ENCODE data around the gene MEIS2. TPM values are rescaled to one million over a fixed set of nuclear protein-coding genes. Genes with fewer than 3 reads are reported as not detected.

Gene MEIS2
- total and polyA plus RNA-seq, 2 of the 13 experiments (the other 11 are each of a cell fraction or from before 2014, with no cell fraction given), result 10.7 to 12.4 TPM

DNA sequence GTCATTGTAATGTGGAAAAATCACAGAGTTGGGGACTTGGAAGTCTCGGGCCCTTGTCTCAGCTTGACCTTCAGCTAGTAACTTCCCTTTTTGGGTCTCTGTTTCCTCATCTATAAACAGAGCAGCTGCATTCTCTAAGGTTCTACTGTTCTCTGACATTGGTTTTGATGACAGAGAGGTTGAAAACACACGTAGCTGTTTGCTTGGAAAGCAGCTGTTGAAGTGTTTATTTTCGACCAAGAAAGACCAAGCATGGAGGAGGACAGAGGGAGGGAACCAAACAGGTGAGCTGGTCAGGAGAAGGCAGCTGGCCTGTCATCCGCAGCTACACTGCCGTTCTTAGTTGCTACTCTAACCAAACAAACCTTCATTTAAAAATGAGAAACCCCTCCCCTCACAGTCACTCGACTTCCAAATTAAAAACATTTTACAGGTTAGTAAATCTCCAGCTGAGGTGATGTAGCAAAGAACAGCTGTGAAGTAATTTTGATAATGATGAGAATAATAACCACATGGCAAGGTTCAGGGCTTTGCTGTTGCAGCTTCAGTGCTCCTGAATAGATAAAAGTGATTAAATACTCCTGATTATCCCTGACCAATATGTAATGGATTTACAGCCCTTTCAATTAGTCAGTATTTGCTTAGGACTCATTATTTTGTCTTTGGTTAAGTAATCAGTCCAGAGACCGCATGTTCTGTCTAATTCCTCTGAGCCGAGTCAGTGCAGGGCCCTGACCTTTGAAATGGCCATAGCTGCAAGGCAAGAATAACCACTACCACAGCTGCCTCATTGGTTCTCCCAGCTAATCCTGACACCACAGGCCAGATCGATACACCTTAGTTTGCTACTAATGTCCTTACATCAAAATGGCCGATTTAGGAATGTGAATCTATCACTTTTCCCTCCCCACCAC is 65.3 kb downstream of the MEIS2 start (continued):
- TF ChIP-seq ZBTB40 (IDR thresholded peaks at IDR 0.05) (no peak), ZBTB40 (CRISPR knock-in tag; IDR thresholded peaks at IDR 0.05) (no peak), FOXO4 (CRISPR knock-in tag; conservative IDR thresholded peaks at IDR 0.05) (no peak), SMAD1 (CRISPR knock-in tag; IDR thresholded peaks at IDR 0.05; ENCODE audit: borderline replicate concordance, low read depth) (no peak), MTF1 (CRISPR knock-in tag; IDR thresholded peaks at IDR 0.05) (no peak), FOXA1 (IDR thresholded peaks at IDR 0.05) (no peak), FOXA1 (CRISPR knock-in tag; IDR thresholded peaks at IDR 0.05) (no peak), PCBP2 (optimal IDR thresholded peaks at IDR 0.05; ENCODE audit: low read depth, low read length, poor library complexity, severe bottlenecking) (no peak), ZNF546 (CRISPR knock-in tag; conservative IDR thresholded peaks at IDR 0.05) (no peak), RBAK (CRISPR knock-in tag; IDR thresholded peaks at IDR 0.05) (no peak), ZBTB7B (CRISPR knock-in tag; IDR thresholded peaks at IDR 0.05) (no peak), ZNF7 (CRISPR knock-in tag; IDR thresholded peaks at IDR 0.05) (no peak), TFE3 (CRISPR knock-in tag; IDR thresholded peaks at IDR 0.05) (no peak)
- TF ChIP-seq, protein P1, sequence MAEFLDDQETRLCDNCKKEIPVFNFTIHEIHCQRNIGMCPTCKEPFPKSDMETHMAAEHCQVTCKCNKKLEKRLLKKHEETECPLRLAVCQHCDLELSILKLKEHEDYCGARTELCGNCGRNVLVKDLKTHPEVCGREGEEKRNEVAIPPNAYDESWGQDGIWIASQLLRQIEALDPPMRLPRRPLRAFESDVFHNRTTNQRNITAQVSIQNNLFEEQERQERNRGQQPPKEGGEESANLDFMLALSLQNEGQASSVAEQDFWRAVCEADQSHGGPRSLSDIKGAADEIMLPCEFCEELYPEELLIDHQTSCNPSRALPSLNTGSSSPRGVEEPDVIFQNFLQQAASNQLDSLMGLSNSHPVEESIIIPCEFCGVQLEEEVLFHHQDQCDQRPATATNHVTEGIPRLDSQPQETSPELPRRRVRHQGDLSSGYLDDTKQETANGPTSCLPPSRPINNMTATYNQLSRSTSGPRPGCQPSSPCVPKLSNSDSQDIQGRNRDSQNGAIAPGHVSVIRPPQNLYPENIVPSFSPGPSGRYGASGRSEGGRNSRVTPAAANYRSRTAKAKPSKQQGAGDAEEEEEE (CRISPR knock-in tag; IDR thresholded peaks at IDR 0.05; ENCODE audit: borderline replicate concordance), result no peak
- TF ChIP-seq, protein P2, sequence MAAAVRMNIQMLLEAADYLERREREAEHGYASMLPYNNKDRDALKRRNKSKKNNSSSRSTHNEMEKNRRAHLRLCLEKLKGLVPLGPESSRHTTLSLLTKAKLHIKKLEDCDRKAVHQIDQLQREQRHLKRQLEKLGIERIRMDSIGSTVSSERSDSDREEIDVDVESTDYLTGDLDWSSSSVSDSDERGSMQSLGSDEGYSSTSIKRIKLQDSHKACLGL (CRISPR knock-in tag; IDR thresholded peaks at IDR 0.05), result no peak

Data from HepG2 (cell line).